Measurements from ENCODE around the gene KLHL41.
"Not testable (repeated sequence)": the region's sequence is repeated elsewhere in the genome, so short reads cannot be mapped to it uniquely, and the experiment has no call there.

Gene KLHL41

GRCh38 chr2:169573160-169573973 lies 63.9 kb downstream of the KLHL41 start, which contains the start of gene FASTKD1:
TSS of gene FASTKD1 (minus strand) at chr2:169573865. CDS start at chr2:169572029, 1,836 bp downstream.
- DNase-seq: peak; percentile 87 to 90

DNA sequence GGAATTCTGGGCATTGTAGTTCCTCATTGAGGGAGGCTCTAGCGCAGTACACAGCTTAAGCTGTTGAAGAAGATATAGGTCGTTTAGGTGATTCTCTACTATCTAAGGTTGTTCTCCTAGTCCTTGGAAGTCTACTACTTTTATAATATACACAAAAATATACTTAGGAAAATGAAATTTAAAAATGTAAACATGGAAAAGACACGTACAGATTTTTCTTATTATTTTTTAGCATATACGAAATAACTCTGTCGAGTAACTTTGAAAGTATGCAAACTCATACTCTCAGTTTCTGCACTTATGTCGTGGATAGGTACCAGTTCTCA lies 64.4 kb downstream of the KLHL41 start:
- no peak for DNase-seq

DNA sequence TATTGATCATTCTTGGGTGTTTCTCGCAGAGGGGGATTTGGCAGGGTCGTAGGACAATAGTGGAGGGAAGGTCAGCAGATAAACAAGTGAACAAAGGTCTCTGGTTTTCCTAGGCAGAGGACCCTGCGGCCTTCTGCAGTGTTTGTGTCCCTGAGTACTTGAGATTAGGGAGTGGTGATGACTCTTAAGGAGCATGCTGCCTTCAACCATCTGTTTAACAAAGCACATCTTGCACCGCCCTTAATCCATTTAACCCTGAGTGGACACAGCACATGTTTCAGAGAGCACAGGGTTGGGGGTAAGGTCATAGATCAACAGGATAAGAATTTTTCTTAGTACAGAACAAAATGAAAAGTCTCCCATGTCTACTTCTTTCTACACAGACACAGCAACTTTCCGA lies 65.0 kb downstream of the KLHL41 start:
- DNase-seq: not testable (repeated sequence)

DNA sequence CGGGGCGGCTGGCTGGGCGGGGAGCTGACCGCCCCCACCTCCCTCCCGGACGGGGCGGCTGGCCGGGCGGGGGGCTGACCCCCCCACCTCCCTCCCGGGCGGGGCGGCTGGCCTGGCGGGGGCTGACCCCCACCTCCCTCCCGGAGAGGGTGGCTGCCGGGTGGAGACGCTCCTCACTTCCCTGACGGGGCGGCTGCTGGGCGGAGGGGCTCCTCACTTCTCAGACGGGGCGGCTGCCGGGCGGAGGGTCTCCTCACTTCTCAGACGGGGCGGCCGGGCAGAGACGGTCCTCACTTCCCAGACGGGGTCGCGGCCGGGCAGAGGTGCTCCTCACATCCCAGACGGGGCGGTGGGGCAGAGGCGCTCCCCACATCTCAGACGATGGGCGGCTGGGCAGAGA lies 65.8 kb downstream of the KLHL41 start:
- not testable (repeated sequence) for DNase-seq

Data from CD4-positive, alpha-beta T cell treated with Interleukin-1 beta for 1 hour (primary cell).